Measurements from ENCODE around the gene LSMEM2.
"Not testable (repeated sequence)": the region's sequence is repeated elsewhere in the genome, so short reads cannot be mapped to it uniquely, and the experiment has no call there.

Gene LSMEM2

GRCh38 chr3:50298836-50299637, 20.1 kb downstream of the LSMEM2 start, which contains the start of the genes HYAL3 and NAA80:
Gene HYAL3 (minus strand): TSS chr3:50299405. CDS start chr3:50295602, 3,803 bp downstream.
Gene NAA80 (minus strand): TSS chr3:50299405. CDS start chr3:50297463, 1,942 bp downstream.
- peak; percentile 99 for DNase-seq (ENCODE audit: low spot score)

DNA sequence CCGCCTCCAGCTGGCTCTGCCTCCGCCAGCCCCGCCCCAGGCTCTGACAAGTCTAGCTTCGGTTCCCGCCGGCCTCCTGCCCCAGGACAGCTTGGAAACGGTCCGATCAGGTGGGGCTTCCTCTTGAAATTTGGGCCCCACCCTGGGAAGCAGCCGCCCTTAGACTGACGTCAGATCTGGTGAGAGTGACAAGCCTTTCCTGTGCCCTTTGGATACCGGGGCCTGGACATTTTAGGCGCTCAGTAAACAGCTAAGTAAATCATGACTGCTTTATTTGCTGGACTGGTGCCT, 20.7 kb downstream of the LSMEM2 start:
- DNase-seq (ENCODE audit: low spot score): no peak

DNA sequence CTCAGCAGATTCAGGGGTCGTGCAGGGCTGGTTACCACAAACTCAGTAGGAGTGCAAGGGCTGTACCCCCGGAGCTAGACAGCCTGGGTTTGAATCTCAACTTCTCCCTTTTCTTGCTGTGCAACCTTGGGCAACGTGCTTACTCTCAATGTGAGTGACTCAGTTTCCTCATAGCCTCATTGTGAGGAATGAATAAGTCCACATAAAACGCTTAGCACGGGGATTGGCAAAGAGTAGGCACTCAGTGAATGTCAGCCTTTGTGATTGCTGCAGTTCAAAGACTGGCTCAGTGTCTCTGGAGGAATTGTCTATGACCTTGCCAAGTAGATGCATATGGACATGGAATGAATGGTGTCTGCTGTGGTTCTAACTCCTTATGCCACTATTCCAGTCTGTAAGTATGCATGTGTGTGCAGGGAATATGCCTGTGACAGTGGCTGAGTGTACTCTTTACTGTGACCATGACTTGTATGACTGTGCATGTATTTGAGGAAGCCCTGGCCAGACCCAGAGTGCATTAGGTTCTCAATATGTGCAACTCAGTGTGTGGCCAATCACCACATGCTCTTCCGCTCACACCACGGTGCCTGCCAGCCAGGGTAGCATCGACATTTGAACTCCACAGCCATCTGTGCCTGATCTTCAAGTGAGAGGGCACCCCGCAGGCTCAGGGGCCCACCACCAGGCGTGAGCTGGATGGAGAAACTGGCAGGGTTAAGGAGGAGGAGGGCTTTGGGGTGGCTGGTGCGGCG, 21.2 kb downstream of the LSMEM2 start:
- DNase-seq (ENCODE audit: low spot score): no peak

DNA sequence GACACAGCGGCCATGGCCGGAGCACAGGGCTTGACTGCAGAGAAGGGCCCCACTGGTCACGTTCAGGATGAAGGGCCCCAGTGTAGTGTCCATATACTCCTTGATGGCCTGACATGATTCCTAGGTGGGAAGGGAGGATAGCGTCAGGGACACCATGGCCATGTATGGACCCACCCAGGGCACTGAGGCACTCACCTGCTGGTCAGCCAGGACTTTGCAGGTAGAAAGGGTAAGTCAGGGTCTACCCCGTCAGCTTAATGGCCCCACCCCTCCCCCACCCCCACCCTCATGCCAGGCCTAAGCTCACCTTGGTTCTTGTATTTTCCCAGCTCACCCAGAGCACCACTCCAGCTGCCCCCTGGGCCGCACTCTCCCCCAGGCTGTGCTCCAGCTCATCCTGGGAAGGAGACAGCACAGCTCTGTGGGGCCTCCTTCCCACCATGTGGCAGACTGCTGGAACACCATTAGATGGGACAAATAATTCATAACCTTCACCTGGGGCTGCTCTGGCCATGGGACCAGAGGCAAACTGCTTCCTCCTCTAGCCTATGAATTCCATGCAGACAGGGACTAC, 21.9 kb downstream of the LSMEM2 start:
- DNase-seq (ENCODE audit: low spot score): no peak

- no peak for DNase-seq (ENCODE audit: low spot score)
Observed at GRCh38 chr3:50302095-50303012, 23.5 kb downstream of the LSMEM2 start.

DNA sequence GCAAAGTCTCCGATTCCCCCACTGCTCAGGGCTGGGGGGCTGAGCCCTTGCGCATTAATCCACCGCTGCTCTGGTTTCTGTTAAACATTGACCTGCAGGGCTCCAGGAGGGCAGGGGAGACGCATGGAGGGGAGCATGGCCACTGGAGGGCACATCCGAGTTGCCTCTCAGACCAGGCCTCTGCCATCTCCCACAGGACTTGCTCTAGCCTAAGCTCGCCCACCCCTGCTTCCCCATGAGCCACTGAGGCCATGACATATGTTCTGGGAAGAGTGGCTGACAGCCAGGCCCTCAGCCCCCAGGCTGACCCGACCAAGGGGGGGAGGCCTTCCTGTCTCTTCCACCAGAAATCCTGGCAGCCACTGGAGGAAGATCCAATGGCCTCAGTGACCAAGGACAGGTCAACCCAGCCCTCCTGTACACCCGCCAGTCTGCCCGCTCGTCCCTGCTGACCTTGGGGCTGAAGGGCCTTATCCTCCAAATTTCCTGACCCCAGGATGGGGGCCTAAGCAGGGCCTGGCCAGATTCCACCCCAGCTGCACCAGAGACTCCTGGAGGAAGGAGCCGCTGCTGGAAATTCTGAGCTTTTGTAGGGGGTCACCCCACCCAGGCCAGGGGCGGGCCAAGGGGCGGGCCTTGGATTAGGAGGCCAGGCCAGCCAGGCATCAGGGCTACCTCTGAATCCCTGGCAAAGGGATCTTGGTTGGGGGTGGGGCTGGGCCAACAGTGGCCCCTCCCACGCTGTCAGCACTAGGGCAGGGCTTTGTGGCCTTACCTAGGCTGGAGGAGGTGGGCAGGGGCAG, 24.3 kb downstream of the LSMEM2 start, which contains the start of gene HYAL1:
Gene HYAL1, minus strand, starts transcription at position 562 of the 803 bp plus-strand sequence. CDS start 618 bp downstream, outside the sequence.
- DNase-seq (ENCODE audit: low spot score): no peak

DNA sequence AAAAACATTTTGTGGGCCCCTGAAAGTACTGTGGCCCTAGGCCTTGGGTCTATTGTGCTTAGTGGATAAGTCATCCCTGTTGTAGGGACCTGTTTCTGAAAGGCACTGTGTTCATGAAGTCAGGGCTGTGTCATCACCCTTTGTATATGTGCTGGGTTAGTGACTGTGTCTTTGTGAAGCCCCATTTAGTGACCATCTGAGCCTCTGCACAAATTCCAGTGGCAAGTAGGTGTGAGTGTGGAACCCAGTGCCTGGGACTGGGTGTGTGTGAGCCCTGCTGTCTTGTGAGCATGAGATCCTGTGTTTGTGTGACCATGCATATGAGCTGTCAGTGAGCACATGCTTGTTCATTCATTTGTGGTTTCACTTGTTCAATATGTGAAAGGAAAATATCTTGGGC, 25.7 kb downstream of the LSMEM2 start:
- no peak for DNase-seq (ENCODE audit: low spot score)

- not testable (repeated sequence) for DNase-seq (ENCODE audit: low spot score)
Observed at GRCh38 chr3:50312041-50312440, 33.2 kb downstream of the LSMEM2 start.

GRCh38 chr3:50314342-50314741, 35.5 kb downstream of the LSMEM2 start:
- no peak for DNase-seq (ENCODE audit: low spot score)

GRCh38 chr3:50314816-50315215, 35.9 kb downstream of the LSMEM2 start:
- DNase-seq (ENCODE audit: low spot score): no peak

GRCh38 chr3:50316657-50317242, 37.9 kb downstream of the LSMEM2 start:
- peak; percentile 88 for DNase-seq (ENCODE audit: low spot score)

- DNase-seq (ENCODE audit: low spot score): peak; percentile 56
Observed at GRCh38 chr3:50317300-50317699, 38.4 kb downstream of the LSMEM2 start.

DNA sequence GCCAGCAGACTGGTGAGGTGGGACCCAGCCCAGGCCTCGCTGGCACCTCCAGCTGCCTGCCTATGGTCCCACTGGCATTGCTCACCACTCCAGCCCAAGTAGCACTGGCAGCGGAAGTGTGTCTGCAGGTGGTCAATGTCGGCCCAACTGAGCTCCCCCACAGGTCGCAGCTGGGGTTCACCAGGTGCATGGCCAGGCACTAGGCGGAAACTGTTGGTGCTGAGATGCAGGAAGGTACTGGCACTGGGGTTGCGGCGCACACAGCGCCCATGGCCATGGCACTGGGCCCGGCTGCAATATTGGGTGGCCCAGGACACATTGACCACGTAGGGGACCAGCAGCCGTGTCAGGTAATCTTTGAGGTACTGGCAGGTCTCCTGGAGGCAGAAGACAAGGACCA, 39.3 kb downstream of the LSMEM2 start:
- DNase-seq (ENCODE audit: low spot score): no peak

GRCh38 chr3:50318615-50319014, 39.7 kb downstream of the LSMEM2 start:
- no peak for DNase-seq (ENCODE audit: low spot score)

DNA sequence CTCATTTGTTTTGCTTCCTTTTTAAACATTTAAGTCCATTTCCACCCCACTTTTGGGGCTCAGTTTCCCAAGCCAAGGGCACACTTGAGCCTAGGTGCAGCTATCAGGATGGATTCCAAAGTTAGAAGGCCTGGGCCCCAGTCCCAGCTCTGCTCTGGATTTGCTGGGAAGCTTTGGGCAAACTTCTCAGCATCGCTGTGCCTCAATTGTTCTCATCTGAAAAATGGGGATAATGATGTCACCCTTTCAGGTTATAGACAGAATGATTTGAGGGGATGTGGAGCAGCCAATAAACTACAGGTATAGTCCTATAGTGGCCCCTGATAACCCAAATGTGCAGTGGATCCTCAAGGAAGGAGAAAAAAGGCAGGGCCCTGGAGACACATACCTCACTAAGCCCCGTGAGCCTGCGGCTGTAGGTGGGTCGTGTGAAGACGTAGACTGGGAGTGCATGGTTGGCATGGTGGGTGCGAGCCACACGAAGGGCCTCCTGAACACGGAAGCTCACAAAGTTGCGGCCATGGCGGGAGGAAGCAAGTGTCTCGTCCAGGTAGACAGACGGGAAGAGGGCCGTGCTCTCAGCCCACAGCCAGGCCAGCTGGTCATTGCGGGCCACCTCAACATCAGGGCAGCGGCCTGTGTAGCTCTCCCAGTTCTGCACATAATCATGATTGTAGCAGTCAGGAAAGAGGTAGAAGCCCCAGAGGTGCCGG, 40.5 kb downstream of the LSMEM2 start:
- DNase-seq (ENCODE audit: low spot score): no peak

DNA sequence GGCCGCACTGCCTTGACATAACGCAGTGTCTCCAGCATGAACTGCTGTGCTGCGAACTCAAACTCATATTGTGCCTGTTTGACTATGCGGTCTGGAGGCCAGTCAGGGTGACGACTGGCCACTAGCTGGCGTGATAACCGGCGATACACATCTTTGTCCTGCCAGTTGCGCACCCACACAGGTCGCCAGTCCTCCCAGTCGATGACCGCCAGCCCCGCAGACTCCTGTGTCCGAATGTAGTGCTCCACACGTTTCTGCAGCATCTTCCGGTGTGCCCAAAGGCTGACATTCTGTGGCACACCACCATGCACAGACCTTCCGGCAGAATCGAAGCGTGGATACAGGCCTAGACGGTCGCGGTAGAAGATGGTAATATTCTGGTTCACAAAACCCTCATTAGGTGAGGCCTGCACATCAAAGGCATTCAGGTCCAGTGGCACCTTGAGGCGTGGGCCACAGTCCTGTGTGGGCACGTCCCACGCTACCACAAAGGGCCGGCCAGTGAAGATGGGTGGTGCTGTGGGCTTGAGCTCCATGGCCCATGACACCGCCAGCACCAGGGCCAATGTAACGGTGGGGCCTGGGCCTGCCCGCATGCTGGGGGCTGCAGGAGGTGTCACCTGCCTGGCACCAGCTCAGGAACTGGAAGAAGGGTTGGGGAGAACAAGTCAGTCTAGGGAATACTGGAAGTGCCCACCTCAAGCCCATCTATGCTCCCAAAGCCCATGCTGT, 41.2 kb downstream of the LSMEM2 start:
- no peak for DNase-seq (ENCODE audit: low spot score)

DNA sequence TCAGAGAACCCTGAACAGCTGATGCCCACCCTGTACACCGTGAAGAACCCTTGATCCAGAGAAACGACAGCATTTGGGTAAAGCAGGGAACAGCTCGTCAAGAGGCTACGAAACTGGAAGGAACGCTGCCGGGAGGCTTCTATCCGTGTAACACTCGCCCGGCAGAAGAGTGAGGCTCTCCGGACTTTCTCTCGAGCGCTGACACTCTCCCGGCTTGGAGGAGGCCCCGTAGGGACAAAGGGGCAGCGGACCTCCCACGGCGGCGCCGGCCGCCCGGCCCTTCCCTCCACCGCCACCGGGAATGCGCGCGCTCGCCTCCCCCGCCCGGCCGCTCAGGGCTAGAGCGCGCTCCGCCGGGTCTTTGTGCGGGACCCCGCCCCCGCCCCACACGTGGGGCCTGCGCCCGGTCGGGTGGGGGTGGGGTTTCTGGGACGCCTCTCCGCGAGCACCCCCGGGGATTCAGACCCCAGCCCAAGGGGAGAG, 42.0 kb downstream of the LSMEM2 start:
- peak; percentile 57 for DNase-seq (ENCODE audit: low spot score)

- DNase-seq (ENCODE audit: low spot score): peak; percentile 90
Observed at GRCh38 chr3:50321336-50322114, 42.6 kb downstream of the LSMEM2 start.

DNA sequence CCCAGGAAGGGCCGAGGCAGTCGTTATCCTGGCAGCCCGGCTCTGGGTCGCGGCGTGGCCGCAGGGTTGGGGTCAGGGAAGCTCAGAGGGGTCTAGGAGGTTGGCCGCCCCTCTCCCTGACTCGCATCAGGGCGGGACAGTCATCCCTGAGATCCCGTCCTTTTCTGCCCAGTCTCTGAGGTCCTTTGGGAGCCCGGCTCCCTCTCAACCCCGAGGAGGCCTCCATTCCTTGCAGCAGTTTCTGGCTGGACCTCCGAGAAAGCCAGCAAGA, 43.2 kb downstream of the LSMEM2 start:
- no peak for DNase-seq (ENCODE audit: low spot score)

Measured in LoVo (cell line).